GM04503 (cell line): ENCODE data around the gene SYT4.

Source experiments
- DNase-seq: peaks from one replicate; pipeline ENCODE4 v3.0.0-alpha.2; 2012; ENCODE audit warnings: low read depth

SYT4 gene

DNA sequence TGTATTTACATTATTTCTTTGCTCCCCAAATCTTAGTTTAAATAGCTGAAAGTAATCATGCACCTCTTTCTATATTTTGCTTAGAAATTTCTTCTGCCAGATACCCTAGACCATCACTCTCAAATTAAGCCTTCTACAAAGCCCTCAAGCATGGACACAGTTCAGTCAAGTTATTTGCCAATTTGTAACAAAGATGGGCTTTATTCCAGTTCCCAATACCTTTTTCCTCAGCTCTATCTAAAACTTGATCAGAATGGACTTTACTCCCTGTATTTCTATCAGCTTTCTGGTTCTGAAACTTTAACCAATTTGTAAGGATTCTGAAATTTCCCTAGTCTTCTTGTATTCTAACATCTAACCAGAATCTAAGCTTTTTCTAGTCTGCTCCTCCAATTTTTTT is 56.6 kb downstream of the SYT4 start:
- DNase-seq: no peak
